HEK293T (cell line): Measurements from ENCODE around the gene UNC13D.

Experiments used
- CTBP1 ChIP-seq: fragments of 450-650 bp; IDR thresholded peaks from 2 replicates; pipeline ENCODE4 v1.6.1; 2016; ENCODE audit warnings: borderline replicate concordance
- FOXA1 ChIP-seq: fragments of 450-650 bp; IDR thresholded peaks from 2 replicates; pipeline ENCODE4 v1.6.1; 2016; ENCODE audit warnings: mild to moderate bottlenecking
- FOXM1 ChIP-seq: fragments of 450-650 bp; IDR thresholded peaks from 2 replicates; pipeline ENCODE4 v1.6.1; 2017; ENCODE audit warnings: mild to moderate bottlenecking, borderline replicate concordance
- SUZ12 ChIP-seq: fragments of 450-650 bp; IDR thresholded peaks from 2 replicates; pipeline ENCODE4 v1.6.1; 2016; ENCODE audit warnings: mild to moderate bottlenecking
- TARDBP ChIP-seq: fragments of 450-650 bp; IDR thresholded peaks from 2 replicates; pipeline ENCODE4 v1.6.1; 2016
- ZNF384 ChIP-seq: fragments of 450-650 bp; IDR thresholded peaks from 2 replicates; pipeline ENCODE4 v1.6.1; 2016

DNA sequence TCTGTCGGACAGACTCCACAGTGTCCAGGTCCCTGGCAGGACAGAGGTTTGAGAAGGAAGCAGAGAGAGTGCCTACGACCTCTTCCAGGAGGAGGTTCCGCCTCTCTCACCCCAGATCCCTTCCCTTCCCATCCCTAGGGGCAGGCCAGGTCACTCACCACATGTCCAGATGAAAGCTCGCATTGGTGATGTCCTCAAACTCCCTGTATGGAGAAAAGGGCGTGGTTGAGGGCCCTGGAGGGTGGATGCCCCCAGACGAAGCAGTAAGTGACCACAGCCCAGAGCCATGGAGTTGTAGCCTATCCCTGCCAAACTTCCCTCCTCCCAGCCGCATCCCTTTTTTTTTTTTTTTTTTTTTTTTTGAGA lies 3.4 kb downstream of the UNC13D start:
- TF ChIP-seq TARDBP (no peak), FOXA1 (no peak), CTBP1 (no peak), FOXM1 (no peak), ZNF384 (no peak), SUZ12 (no peak)
